Ovary (tissue), 3 donors: ENCODE measurements around the gene DTNBP1.

Experiments
- POLR2A ChIP-seq: fragments of 450-650 bp; IDR thresholded peaks from one replicate; pipeline ENCODE4 v1.6.1; 2017; ENCODE audit warnings: antibody characterized with exemption, mild to moderate bottlenecking, moderate library complexity
- TF ChIP-seq, protein P1 (sequence below), 3 donors: fragments of 450-650 bp in 2 of 3; fragments of 200-600 bp in 1 of 3; IDR thresholded peaks; one replicate each; pipeline versions ENCODE4 v1.5.1 to v1.8.0; 2016 to 2022; ENCODE audit warnings: antibody characterized with exemption in 3 of 3, mild to moderate bottlenecking in 1 of 3
- donor health status: DM: no; HTN: no; CAD: no.

- TF ChIP-seq POLR2A: no peak
- TF ChIP-seq, protein P1, sequence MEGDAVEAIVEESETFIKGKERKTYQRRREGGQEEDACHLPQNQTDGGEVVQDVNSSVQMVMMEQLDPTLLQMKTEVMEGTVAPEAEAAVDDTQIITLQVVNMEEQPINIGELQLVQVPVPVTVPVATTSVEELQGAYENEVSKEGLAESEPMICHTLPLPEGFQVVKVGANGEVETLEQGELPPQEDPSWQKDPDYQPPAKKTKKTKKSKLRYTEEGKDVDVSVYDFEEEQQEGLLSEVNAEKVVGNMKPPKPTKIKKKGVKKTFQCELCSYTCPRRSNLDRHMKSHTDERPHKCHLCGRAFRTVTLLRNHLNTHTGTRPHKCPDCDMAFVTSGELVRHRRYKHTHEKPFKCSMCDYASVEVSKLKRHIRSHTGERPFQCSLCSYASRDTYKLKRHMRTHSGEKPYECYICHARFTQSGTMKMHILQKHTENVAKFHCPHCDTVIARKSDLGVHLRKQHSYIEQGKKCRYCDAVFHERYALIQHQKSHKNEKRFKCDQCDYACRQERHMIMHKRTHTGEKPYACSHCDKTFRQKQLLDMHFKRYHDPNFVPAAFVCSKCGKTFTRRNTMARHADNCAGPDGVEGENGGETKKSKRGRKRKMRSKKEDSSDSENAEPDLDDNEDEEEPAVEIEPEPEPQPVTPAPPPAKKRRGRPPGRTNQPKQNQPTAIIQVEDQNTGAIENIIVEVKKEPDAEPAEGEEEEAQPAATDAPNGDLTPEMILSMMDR (IDR thresholded peaks at IDR 0.05): no peak
These were observed 169.2 kb downstream of the DTNBP1 start for GRCh38 chr6:15493437-15494168.
